ENCODE data around the gene LSM2. TPM values are rescaled to one million over a fixed set of nuclear protein-coding genes. Genes with fewer than 3 reads are reported as not detected.
"Not testable (repeated sequence)": the region's sequence is repeated elsewhere in the genome, so short reads cannot be mapped to it uniquely, and the experiment has no call there.

The LSM2 gene
- total and polyA plus RNA-seq, 9 of the 15 experiments (the other 6 are each of a cell fraction or from before 2014, with no cell fraction given) = 154 to 407 (median 223) TPM

DNA sequence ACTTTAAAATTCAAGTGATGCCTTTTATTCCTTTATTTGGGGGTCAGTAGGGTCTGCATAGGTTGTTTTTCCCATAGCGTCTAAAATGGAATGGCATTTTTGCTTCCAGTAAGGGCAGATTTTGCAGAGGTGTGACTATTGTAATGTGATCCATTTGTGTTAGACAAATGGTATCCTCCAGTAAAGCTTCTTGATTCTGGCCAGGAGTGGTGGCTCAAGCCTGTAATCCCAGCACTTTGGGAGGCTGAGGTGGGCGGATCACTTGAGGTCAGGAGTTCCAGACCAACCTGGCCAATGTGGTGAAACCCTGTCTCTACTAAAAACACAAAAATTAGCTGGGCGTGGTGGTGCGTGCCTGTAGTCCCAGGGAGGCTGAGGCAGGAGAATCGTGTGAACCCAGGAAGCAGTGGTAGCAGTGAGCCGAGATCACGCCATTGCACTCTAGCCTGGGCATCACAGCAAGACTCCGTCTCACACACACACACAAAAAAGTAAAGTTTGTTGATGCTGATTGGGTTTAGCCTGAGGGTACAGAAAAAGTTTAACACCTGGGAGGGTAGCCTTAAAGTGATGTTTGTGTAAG is 11.3 kb upstream of the LSM2 start:
- DNase-seq (ENCODE audit: extremely low read depth in 1 of 4, low spot score in 3 of 4); H3K9me3 ChIP-seq (replicated peaks; ENCODE audit: control insufficient read depth, insufficient read depth, low read depth, low read length); FAIRE-seq; H2AFZ ChIP-seq (ENCODE audit: low read depth, low read length); CTCF ChIA-PET (ENCODE audit: low intra/inter-chr PET ratio); H3K9me1 ChIP-seq (ENCODE audit: control insufficient read depth, insufficient read depth, low read length); in situ Hi-C loops (cut with MboI); BruUV-seq (replicated peaks); intact Hi-C loops (cut with micrococcal nuclease); ATAC-seq; H3K27me3 ChIP-seq (ENCODE audit: control insufficient read depth in 2 of 2, insufficient read depth in 2 of 2, low read length in 2 of 2); TF ChIP-seq MYC (IDR thresholded peaks at IDR 0.05; ENCODE audit: low read depth, low read length): not testable (repeated sequence)
- peak overlapping the region; percentile 54 for H3K4me3 ChIP-seq
- peaks cover 68% of the 10 kb centered on the region for H3K79me2 ChIP-seq (ENCODE audit: control insufficient read depth, insufficient read depth, low read length)
- peak overlapping the region; percentile 53 to 82 for H3K9ac ChIP-seq (ENCODE audit: insufficient read depth in 1 of 2, low read depth in 2 of 2, low read length in 2 of 2)
- H3K4me1 ChIP-seq (replicated peaks in 1 of 2; ENCODE audit: control insufficient read depth in 2 of 2, insufficient read depth in 2 of 2, low read length in 2 of 2) = peaks cover 41 to 52% of the 10 kb centered on the region in 2 experiments
- peaks cover 16% of the 10 kb centered on the region for H4K20me1 ChIP-seq (replicated peaks; ENCODE audit: control insufficient read depth, insufficient read depth, low read length)
- peak overlapping the region; percentile 89 for H3K4me2 ChIP-seq (ENCODE audit: insufficient read depth, low read length)
- 3% methylated on average over 8 of the region's 8 CpGs for WGBS (ENCODE audit: insufficient coverage, low coverage, missing lambda C conversion rate)
- POLR2A ChIA-PET = interaction anchor here (0.5 to 1.9 kb wide), 17 partner anchors 9 to 267 kb away, joined by 3 to 20 read pairs (median 4); partner anchors contain the start of genes CLIC1, GPANK1, HSPA1B and LSM2
- peaks cover 23% of the 10 kb centered on the region for H3K36me3 ChIP-seq (ENCODE audit: control insufficient read depth, insufficient read depth, low read length)
- peak overlapping the region; percentile 21; the same call in 2 of the 3 replicates for H3K27ac ChIP-seq (ENCODE audit: extremely low read depth, low read depth, low read length)
- TF ChIP-seq TSC22D4 (tag; IDR thresholded peaks at IDR 0.05) (0 out of 2 replicates have a peak, but pooled peaks have one; percentile 9), ZNF121 (CRISPR knock-in tag; conservative IDR thresholded peaks at IDR 0.05) (peak; percentile 91), BCOR (IDR thresholded peaks at IDR 0.05) (peak; percentile 62), PML (IDR thresholded peaks at IDR 0.05; ENCODE audit: low read length) (peak; percentile 61; the same call in 1 of the 2 replicates), ZNF695 (CRISPR knock-in tag; IDR thresholded peaks at IDR 0.05) (0 out of 2 replicates have a peak, but pooled peaks have one; percentile 47), ZBED1 (IDR thresholded peaks at IDR 0.05) (peak; percentile 96; the same call in 1 of the 2 replicates), FOXK1 (CRISPR knock-in tag; IDR thresholded peaks at IDR 0.05; ENCODE audit: borderline replicate concordance) (peak; percentile 77; the same call in 1 of the 2 replicates), CXXC5 (CRISPR knock-in tag; IDR thresholded peaks at IDR 0.05) (peak; percentile 26; the same call in 1 of the 2 replicates), MYC (CRISPR knock-in tag; IDR thresholded peaks at IDR 0.05; ENCODE audit: borderline replicate concordance, low read depth) (peak; percentile 7; the same call in 1 of the 2 replicates), ZFP1 (CRISPR knock-in tag; IDR thresholded peaks at IDR 0.05) (peak; percentile 44), PHTF2 (CRISPR knock-in tag; IDR thresholded peaks at IDR 0.05) (peak; percentile 85; the same call in 1 of the 2 replicates), HDAC2 (IDR thresholded peaks at IDR 0.05) (0 out of 2 replicates have a peak, but pooled peaks have one; percentile 2), ELF4 (CRISPR knock-in tag; IDR thresholded peaks at IDR 0.05) (peak; percentile 48), HLTF (IDR thresholded peaks at IDR 0.05) (peak; percentile 76; the same call in 1 of the 2 replicates), MECOM (CRISPR knock-in tag; IDR thresholded peaks at IDR 0.05) (0 out of 2 replicates have a peak, but pooled peaks have one; percentile 12)
- TF ChIP-seq, protein P1, sequence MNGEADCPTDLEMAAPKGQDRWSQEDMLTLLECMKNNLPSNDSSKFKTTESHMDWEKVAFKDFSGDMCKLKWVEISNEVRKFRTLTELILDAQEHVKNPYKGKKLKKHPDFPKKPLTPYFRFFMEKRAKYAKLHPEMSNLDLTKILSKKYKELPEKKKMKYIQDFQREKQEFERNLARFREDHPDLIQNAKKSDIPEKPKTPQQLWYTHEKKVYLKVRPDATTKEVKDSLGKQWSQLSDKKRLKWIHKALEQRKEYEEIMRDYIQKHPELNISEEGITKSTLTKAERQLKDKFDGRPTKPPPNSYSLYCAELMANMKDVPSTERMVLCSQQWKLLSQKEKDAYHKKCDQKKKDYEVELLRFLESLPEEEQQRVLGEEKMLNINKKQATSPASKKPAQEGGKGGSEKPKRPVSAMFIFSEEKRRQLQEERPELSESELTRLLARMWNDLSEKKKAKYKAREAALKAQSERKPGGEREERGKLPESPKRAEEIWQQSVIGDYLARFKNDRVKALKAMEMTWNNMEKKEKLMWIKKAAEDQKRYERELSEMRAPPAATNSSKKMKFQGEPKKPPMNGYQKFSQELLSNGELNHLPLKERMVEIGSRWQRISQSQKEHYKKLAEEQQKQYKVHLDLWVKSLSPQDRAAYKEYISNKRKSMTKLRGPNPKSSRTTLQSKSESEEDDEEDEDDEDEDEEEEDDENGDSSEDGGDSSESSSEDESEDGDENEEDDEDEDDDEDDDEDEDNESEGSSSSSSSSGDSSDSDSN (IDR thresholded peaks at IDR 0.05; ENCODE audit: borderline replicate concordance in 1 of 2, low read depth in 2 of 2, low read length in 2 of 2) = 0 out of 4 replicates have a peak, but pooled peaks have one; percentile 35 to 38
- TF ChIP-seq, protein P2, sequence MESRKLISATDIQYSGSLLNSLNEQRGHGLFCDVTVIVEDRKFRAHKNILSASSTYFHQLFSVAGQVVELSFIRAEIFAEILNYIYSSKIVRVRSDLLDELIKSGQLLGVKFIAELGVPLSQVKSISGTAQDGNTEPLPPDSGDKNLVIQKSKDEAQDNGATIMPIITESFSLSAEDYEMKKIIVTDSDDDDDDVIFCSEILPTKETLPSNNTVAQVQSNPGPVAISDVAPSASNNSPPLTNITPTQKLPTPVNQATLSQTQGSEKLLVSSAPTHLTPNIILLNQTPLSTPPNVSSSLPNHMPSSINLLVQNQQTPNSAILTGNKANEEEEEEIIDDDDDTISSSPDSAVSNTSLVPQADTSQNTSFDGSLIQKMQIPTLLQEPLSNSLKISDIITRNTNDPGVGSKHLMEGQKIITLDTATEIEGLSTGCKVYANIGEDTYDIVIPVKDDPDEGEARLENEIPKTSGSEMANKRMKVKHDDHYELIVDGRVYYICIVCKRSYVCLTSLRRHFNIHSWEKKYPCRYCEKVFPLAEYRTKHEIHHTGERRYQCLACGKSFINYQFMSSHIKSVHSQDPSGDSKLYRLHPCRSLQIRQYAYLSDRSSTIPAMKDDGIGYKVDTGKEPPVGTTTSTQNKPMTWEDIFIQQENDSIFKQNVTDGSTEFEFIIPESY (CRISPR knock-in tag; IDR thresholded peaks at IDR 0.05) = 0 out of 2 replicates have a peak, but pooled peaks have one; percentile 10
